Measurements from ENCODE around the gene COL4A1.

GRCh38 chr13:110309661-110310524, 2.9 kb upstream of the COL4A1 start:
- TF ChIP-seq POLR2A (IDR thresholded peaks at IDR 0.05) (no peak), CTCF (IDR thresholded peaks at IDR 0.05) (no peak)
